GM19193 (cell line): ENCODE data around the gene LMTK3.

Experiments used
- POLR2A ChIP-seq: IDR thresholded peaks from 4 replicates; pipeline ENCODE4 v1.6.1; 2011; ENCODE audit not compliant: insufficient read depth, insufficient read length; ENCODE audit errors: extremely low read depth

Gene LMTK3

DNA sequence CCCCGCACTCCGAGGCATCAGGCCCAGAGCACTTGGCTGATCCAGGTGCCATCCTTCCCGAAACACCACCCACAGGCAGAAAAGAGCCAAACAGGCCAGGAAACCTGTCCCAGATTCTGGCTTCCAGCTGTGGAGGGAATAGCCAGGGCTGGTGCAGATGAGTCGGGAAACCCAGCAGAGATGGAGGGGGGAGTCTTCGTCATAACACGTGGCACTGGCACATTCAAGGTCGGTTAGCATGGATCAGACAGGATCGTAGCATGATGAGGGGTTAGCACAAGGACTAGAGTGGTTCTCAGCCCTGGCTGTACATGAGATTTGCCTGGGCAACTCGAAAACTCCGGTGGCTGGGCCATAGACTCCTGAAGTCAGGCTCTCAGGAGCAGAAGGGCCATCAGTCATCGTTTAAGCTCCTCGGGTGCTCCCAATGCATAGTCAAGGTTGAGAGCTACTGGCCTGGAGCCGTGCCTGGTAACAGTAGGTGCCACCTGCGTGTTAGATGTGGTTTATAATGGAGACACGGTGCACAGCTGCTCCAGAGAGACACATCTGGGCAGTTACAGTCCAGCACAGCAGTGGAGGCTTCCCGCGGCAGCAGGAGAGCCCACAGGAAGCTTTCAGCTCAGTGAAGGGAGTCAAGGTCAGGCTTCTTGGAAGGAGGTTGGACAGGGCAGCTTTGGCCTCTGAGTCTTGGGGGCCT is 36.1 kb downstream of the LMTK3 start:
- no peak for TF ChIP-seq POLR2A

DNA sequence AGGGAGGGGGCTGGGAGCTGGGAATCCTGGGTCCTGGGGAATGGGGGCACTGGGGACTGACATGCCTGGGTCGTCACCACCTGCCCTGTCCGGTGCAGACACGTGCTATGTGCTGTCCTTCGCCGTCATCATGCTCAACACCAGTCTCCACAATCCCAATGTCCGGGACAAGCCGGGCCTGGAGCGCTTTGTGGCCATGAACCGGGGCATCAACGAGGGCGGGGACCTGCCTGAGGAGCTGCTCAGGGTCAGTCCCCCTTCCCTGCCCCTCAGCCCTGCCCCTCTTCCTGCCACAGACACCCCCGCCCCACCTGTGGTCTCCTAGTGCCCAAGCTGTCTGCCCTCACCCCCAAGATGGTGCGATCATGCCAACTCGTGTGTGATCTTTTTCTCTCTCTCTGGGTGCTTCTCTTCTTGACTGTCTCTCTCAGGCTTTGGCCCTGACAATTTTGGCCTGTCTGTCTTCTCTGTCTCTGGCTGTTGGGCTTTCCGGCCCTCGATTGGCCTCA is 37.5 kb downstream of the LMTK3 start:
- peak; percentile 19 for TF ChIP-seq POLR2A

DNA sequence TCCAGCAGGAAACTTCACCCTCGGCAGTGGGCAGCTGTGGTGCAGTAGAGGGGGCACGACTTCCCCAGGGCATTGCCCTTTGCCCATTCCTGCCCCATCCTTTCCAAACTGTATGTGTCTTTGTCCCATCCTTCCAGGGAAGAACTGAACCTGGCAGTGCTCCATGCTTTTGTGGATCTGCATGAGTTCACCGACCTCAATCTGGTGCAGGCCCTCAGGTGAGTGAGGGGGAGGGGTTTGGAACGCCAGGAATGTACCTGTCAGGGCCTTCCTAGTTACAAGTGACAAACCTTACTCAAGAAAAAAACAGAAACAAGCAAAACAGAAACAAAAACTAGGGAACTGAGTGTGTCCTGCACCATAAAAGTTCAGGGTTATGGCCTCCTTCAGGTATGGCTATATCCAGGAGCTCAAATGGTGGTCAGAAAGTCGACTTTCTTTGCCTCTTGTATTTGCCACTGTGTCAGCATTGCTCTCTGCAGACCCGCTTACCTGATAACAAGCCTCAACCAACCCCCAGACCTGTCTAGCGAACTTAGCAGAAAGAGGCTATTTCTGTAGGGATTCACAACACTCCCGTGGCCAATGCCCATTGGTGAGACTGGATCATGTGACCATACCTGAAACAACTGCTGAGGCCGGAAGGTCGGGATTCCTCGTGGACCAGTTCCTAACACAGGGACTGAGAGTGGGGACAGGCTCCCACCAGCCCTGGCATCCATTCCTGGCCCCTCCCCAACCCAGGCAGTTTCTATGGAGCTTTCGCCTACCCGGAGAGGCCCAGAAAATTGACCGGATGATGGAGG is 38.3 kb downstream of the LMTK3 start:
- TF ChIP-seq POLR2A: no peak

DNA sequence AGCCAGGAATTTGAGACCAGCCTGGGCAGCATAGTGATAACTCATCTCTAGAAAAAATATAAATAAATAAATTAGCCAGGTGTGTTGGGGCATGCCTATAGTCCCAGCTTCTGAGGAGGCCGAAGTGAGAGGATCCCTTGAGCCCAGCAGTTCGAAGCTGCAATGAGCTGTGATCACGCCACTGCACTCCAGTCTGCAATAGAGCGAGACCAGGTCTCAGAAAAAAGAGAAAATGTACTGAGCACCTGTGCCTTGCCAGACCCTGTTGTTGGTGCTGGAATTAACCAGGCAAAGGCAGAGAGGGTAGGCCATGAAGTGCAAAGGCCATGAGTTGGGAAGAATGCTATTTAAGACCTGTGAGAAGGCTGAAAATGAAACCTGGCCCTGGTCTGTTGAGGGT is 39.8 kb downstream of the LMTK3 start:
- TF ChIP-seq POLR2A: no peak

DNA sequence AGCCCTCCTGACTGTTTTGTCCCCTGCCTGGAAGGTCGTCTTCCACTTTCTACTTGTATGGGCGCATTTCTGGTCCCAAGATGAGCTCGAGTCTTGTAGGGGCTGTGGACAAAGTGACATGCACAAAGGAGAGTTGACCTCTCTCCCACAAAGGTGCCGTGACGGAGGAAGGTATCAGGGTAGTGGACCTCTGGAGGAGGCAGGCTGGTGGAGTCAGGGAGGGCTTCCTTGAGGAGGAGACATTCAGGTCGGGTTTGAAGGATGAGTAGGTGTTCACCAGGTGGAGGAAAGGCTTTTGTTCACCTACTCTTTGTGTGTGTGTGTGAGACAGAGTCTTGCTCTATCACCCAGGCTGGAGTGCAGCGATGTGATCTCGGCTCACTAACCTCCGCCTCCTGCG is 40.8 kb downstream of the LMTK3 start:
- no peak for TF ChIP-seq POLR2A

DNA sequence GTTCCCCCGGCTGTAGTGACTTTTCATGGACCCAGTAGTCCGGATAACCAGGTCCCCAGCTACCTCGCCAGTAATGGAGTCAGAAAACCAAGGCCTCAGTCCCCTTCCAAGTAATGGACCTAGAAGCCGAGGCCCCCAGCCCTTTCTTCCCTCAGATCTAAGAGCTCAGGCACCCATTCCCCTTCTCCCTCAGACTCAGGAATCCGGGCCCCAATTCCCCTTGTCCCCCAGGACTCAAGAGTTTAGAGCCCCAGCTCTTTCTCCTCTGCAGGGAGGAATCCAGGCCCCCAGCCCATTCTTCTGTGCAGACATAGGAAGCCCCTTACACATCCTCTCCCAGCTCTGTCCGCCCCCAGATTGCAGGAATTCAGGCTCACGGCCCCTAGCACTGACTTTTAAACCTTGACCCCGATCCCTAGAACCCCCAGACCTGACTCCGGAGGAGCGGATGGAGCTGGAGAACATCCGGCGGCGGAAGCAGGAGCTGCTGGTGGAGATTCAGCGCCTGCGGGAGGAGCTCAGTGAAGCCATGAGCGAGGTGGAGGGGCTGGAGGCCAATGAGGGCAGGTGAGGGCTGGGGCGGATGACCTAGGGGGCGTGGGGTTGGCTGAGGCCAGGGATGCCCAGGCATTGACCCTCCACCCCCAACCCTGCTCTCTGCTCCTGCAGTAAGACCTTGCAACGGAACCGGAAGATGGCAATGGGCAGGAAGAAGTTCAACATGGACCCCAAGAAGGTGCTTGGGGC is 41.5 kb downstream of the LMTK3 start:
- no peak for TF ChIP-seq POLR2A

DNA sequence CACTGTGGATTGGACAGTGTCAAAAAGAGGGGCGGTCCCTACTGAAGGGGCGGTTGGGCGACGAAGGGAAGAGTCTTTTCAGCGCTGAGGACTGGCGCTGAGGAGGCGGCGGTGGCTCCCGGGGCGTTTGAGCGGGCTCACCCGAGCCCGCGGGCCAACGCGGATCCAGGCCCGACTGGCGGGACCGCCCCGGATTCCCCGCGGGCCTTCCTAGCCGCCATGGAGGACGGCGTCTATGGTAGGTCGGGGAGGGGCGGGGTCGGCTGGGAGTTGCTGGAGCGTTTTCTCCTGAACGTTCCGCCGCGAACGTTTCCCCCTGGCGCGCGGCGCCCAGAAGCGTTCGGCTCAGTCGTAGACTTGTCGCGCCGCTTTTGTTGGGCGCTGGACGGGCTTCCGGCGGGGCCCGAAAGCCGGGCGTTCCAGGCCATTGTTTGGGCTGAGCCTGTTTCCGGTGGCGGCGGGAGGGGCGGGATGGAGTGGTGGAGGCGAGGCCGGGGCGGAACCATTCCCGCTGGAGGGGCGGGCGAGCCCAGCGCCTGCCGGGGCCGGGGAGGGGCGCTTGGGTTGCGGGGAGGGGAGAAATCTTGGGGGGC is 42.2 kb downstream of the LMTK3 start, which contains the start of gene CYTH2:
TSS of gene CYTH2 (plus strand) at position 81 of the 593 bp plus-strand sequence. CDS start at position 220, 139 bp downstream.
- TF ChIP-seq POLR2A: peak; percentile 90

DNA sequence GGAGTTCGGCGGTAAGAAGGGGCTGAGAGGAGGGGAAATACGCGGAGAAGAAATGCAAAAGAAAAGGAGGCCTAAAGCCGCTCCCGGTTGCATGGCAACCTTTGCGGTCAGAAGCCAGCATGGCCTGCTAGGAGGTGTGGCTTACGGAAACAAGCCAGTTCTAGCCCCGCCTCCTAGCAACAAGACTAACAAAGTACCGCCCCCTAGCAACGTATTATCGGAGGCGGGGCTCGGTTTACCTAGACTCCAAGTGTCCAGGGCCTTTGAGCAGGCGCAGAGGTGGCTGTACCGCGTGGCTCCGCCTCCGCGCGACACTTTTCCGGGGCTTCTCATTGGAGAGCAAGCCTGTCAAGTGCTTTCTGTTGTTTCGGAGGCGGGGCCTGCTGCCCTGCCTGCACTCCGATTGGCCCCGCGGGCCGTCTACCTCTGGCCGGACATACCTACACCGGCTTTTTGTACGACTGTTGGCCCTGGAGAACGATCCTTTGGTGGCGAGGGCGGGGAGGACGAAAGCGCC is 42.8 kb downstream of the LMTK3 start:
- no peak for TF ChIP-seq POLR2A

DNA sequence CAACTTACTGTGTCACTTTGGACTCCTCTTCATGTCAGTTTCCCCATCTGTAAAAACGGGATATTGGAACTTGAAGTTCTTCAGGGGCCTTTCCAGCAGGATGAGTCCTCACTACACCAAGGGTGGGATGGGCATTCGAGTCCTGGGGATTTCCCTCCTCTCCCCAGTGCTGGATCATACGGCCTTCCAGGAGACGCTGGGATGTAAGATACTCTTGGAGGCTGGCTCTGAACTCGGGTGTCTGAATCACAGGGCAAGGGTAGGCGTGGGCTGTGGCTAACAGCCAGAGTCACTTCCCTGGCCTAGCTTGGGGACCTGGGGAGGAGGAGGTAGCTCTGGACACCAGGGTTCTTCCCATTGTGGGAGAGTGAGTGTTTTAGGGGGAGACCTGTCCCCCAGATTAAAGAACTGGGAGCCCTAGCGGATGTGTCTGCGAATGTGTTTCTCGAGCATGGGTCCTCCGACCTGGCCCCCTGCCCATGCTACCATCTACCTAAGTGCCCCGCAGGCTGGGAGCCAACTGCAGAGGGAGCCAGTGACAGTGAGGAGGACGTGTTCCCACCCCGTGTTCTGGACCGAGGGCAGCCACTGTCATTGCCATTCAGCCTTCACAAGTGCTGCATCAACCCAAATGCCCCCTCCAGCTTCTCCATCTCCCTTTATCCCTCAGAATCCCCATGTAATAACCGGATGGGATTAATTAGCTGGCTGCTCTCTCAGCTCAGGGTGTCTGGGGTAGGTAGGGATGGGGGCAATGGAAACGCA is 44.9 kb downstream of the LMTK3 start:
- no peak for TF ChIP-seq POLR2A

DNA sequence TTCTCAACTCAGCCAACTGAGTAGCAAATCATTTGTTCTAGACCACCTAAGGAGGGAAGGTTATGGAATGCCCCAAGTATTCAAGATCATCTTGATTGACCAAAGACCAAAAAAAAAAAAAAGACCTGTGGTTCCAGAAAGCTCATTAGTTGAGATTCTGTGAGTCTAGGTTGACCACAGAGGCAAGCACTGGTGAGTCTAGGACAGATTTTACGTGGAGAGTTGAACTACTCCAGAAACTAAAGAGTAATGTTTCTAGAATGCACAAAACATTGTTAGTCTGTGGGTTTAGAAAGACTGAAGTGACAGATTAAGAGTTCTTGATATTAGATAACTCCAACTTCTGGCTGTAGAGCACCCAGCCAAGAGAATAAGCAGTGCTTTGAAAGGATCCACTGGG is 46.4 kb downstream of the LMTK3 start:
- no peak for TF ChIP-seq POLR2A

DNA sequence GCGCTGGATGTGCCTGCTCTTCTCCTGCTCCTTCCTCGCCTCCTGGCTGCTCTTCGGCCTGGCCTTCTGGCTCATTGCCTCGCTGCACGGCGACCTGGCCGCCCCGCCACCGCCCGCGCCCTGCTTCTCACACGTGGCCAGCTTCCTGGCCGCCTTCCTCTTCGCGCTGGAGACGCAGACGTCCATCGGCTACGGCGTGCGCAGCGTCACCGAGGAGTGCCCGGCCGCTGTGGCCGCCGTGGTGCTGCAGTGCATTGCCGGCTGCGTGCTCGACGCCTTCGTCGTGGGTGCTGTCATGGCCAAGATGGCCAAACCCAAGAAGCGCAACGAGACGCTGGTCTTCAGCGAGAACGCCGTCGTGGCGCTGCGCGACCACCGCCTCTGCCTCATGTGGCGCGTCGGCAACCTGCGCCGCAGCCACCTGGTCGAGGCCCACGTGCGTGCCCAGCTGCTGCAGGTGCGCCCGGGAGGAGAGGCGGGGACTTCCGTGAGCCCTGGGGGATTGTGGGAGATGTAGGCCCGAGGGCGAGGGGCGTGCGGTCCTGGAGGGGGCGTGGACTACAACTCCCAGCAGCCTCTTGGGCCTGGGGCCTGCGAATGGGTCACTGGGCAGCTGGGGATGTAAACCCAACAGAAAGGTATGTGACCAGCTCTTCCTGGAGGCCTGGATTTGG is 49.5 kb downstream of the LMTK3 start:
- no peak for TF ChIP-seq POLR2A

DNA sequence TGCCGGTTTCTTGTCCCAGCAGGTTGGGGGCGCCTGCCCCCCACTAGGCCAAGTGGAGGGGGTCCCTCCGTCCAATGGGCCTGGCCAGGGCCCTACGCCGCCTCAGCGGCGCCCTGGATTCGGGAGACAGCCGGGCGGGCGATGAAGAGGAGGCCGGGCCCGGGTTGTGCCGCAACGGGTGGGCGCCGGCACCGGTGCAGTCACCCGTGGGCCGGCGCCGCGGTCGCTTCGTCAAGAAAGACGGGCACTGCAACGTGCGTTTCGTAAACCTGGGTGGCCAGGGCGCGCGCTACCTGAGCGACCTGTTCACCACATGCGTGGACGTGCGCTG is 50.0 kb downstream of the LMTK3 start:
- no peak for TF ChIP-seq POLR2A

DNA sequence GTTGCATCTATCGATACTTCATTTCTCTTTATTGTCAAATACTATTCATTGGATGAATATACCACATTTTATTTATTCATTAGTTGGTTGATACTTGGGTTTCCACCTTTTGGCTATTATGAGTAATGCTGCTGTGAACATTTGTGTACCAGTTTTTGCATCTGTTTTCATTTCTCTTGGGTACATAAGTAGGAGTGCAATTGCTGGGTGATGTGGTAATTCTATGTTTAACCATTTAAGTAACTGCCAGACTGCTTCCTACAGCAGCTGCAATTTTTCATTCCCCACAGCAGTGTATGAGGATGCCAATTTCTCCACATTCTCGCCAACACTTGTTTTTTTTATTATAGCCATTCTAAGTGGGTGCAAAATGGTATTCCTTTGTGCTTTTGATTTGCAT is 53.6 kb downstream of the LMTK3 start:
- TF ChIP-seq POLR2A: no peak
